SK-N-MC (cell line): ENCODE measurements around the gene CAPG.

Experiments used
- DNase-seq: peaks from one replicate; pipeline ENCODE4 v3.0.0-alpha.2; 2011; ENCODE audit warnings: low read depth, low spot score
- H3K27ac ChIP-seq: fragments of 200-600 bp; sonication (generic); 2 replicates; pipeline ENCODE4 v1.5.1; 2016; ENCODE audit warnings: mixed run types
- H3K36me3 ChIP-seq: fragments of 200-600 bp; sonication (generic); 2 replicates; pipeline ENCODE4 v1.6.1; 2017; ENCODE audit warnings: antibody characterized with exemption, low read length, mixed read lengths; ENCODE audit not compliant: insufficient read depth
- H3K4me3 ChIP-seq: fragments of 200-600 bp; sonication (generic); 2 replicates; pipeline ENCODE4 v1.5.1; 2016
- H3K9ac ChIP-seq: fragments of 200-600 bp; sonication (generic); 2 replicates; pipeline ENCODE4 v1.8.0; 2017; ENCODE audit warnings: mixed run types, mixed read lengths; ENCODE audit not compliant: insufficient read length
- H3K9me3 ChIP-seq: fragments of 200-600 bp; sonication (generic); 2 replicates; pipeline ENCODE4 v1.6.1; 2017; ENCODE audit warnings: low read depth, mild to moderate bottlenecking, antibody characterized with exemption, low read length, moderate library complexity, mixed read lengths
- EZH2 ChIP-seq: fragments of 200-600 bp; sonication (generic); IDR thresholded peaks from one replicate; pipeline ENCODE4 v1.6.1; 2017; ENCODE audit warnings: antibody characterized with exemption
- FOXP2 ChIP-seq: optimal IDR thresholded peaks from 2 replicates; pipeline ENCODE3; 2011; ENCODE audit warnings: mild to moderate bottlenecking, moderate library complexity; ENCODE audit not compliant: insufficient read depth; ENCODE audit errors: extremely low read length, control extremely low read depth
- POLR2AphosphoS5 ChIP-seq: IDR thresholded peaks from 2 replicates; pipeline ENCODE4 v1.6.1; 2012; ENCODE audit warnings: mild to moderate bottlenecking, low read depth, low read length, borderline replicate concordance

CAPG gene

DNA sequence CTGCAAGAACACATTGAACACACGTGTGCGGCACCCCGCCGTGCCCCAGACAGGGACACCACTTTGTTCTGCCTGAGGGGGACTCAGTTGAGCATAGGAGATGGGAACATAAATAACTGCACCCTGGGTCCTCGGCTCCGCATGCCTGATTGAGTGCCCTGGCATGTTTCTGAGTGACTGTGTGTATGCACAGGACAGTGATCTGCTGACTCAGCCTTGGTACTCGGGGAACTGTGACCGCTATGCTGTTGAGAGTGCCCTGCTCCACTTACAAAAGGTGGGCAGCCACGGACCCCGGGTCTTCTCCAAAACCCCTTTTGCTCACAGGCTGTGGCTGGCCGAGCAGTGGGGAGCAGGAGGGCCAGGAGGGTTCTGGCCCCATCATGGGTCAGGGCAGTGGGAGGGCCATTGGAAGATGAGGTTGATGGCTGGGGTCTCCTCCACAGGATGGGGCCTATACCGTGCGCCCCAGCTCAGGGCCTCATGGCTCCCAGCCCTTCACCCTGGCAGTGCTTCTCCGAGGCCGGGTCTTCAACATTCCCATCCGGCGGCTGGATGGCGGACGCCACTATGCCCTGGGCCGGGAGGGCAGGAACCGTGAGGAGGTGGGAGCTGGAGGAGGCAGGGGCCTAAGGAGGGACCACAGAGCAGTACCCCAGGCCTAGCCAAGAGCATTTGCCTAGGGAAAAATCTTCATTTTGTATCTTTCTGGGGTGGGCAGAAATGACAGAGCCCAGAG is 25.2 kb upstream of the CAPG start:
- Histone ChIP-seq H3K9ac (no peak overlapping the region), H3K36me3 (no peaks in the 10 kb centered on the region), H3K9me3 (no peaks in the 10 kb centered on the region), H3K27ac (peak overlapping the region; percentile 5; the same call in 1 of the 2 replicates), H3K4me3 (no peak overlapping the region)
- DNase-seq = no peak
- TF ChIP-seq EZH2 (no peak), POLR2AphosphoS5 (no peak), FOXP2 (no peak)

DNA sequence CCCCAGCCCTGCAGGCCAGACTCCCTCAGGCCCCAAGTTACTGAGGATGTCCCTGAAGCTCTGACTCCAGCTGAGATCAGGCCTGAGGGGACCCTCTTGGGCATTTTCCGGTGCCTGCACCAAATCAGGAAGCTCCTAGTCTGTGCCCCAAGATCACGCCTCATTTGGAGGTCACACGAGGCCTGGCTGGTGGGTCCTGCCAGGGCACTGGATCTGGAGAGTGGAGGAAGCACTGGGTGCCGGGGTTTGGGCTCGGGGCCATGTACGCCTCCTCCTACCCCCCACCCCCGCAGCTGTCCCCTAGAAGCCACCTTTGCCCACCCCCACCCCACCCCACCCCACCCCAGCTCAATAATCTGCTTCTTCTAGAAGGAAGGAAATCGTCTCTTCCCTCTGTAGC is 24.5 kb upstream of the CAPG start:
- Histone ChIP-seq H3K27ac (peak overlapping the region; percentile 46; the same call in 1 of the 2 replicates), H3K9me3 (no peaks in the 10 kb centered on the region), H3K9ac (no peak overlapping the region), H3K36me3 (no peaks in the 10 kb centered on the region), H3K4me3 (no peak overlapping the region)
- no peak for DNase-seq
- no peak for TF ChIP-seq FOXP2
- TF ChIP-seq POLR2AphosphoS5 = no peak
- no peak for TF ChIP-seq EZH2

DNA sequence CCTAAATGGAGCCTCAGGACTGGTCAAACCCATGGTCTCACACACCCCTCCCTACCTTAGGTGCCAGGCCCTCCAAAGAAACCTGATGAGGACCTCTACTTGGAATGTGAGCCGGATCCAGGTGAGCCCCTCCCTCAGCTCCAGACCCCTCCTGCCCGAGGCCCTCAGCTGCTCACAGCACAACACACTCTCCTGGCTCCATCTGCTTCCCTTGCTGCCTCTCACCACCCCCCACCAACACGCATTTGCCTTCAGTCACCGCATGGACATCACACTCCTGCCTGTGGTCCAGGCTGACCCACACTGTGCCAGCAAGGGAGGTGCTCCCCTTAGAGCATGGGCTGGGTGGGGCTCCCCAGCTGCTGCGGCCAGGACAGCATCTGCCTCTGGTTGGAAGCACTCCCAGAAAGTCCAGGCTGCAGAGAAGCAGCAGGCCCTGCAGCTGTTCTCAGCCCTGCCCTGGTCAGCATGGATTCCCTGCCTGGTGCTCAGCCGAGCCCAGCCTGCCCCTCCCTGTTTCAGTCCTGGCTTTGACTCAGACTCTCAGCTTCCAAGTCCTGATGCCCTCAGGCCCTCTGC is 23.4 kb upstream of the CAPG start:
- Histone ChIP-seq H3K9me3 (no peaks in the 10 kb centered on the region), H3K9ac (no peak overlapping the region), H3K27ac (no peak overlapping the region), H3K36me3 (no peaks in the 10 kb centered on the region), H3K4me3 (no peak overlapping the region)
- TF ChIP-seq FOXP2 (no peak), POLR2AphosphoS5 (no peak), EZH2 (no peak)
- DNase-seq = no peak

DNA sequence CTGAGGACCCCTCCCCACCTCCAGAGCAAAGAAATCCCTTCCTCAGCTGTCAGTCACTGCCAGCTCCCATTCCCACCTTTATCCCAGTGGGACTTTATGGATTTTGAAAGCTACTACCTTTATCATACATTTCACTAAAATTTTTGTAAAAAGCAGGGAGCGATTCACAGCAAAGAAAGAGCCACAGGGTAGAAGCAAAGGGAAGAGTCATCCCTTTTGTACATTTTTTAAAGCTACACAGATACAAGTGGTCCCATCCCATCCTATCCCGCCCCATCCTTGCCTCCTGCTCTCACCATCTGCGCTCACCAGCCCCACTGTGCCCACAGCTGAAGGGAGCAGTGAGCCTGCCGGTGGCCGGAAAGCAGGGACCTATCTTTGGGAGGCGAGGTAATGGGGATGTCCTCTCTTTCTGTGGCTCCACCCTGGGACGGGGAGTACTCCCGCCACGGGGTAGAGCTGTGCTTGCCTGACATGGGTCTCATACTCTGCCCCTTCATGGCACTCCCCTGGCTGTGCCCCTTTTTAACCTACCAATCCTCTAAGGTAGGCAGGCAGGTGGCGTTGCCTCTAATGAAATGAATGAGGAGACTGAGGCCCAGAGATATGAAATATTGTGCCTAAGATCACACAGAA is 21.5 kb upstream of the CAPG start:
- TF ChIP-seq EZH2 (no peak), FOXP2 (no peak), POLR2AphosphoS5 (no peak)
- H3K4me3 ChIP-seq = no peak overlapping the region
- no peak for DNase-seq
- no peaks in the 10 kb centered on the region for H3K9me3 ChIP-seq
- no peak overlapping the region for H3K9ac ChIP-seq
- H3K36me3 ChIP-seq = no peaks in the 10 kb centered on the region
- no peak overlapping the region for H3K27ac ChIP-seq

DNA sequence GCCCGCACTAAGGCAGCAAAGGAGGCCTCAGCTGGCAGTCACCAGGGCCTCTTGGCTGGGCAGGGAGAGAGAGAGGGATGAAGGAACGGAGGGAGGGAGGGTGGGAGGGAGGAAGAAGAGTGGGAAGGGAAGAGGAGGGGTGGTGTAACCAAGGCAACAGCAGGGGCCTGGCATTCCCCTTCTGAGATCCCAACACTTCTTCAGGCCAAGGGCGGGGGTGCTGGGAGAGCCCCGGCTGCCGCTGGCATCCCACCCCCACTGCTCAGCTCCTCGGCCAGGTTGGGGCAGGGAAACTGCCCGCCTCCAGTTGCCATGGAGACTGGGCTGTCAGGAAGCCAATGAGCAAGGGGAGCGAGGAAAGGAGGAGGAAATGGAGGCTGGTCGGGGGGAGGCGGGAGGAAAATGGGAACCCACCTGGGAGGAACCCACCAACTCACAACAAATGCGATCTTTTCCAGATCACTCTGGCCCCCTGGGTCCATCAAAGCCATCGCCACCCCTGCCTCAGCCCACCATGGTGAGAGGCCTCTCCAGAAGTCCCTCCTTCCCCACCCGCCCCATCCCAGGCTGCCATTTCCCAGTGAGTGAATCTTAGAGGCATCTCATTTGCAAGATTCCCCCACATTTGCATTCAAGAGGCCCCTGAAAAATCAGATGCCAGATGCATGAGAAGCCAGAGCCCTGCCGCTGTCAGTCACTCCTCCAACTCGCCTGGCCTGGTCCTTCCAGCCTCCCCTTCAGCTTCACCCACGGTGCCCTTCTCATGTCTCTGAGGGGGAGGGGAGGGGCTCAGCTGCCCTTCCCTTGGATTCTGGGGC is 20.8 kb upstream of the CAPG start:
- TF ChIP-seq FOXP2 (no peak), POLR2AphosphoS5 (no peak), EZH2 (no peak)
- H3K9me3 ChIP-seq = no peaks in the 10 kb centered on the region
- H3K27ac ChIP-seq = no peak overlapping the region
- no peak for DNase-seq
- no peaks in the 10 kb centered on the region for H3K36me3 ChIP-seq
- no peak overlapping the region for H3K9ac ChIP-seq
- no peak overlapping the region for H3K4me3 ChIP-seq

DNA sequence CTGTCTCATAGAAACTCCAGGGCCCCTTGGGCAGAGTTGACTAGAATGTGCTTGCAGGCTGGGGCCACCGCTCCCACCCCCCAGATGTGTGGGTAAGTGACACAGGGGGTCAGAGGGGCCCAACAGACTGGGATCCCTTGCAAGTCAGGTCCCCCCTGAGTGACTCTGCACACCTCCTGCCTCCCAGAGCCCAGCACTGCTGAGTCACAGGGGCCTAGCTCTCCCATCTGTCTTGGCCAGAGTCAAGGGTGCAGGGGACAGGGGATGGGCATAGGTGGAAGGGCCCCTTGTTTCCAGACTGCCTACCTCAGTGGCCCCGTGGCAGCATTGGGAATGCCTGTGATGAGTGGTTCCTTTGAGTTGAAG is 19.7 kb upstream of the CAPG start:
- no peak overlapping the region for H3K27ac ChIP-seq
- no peaks in the 10 kb centered on the region for H3K36me3 ChIP-seq
- H3K9ac ChIP-seq = no peak overlapping the region

DNA sequence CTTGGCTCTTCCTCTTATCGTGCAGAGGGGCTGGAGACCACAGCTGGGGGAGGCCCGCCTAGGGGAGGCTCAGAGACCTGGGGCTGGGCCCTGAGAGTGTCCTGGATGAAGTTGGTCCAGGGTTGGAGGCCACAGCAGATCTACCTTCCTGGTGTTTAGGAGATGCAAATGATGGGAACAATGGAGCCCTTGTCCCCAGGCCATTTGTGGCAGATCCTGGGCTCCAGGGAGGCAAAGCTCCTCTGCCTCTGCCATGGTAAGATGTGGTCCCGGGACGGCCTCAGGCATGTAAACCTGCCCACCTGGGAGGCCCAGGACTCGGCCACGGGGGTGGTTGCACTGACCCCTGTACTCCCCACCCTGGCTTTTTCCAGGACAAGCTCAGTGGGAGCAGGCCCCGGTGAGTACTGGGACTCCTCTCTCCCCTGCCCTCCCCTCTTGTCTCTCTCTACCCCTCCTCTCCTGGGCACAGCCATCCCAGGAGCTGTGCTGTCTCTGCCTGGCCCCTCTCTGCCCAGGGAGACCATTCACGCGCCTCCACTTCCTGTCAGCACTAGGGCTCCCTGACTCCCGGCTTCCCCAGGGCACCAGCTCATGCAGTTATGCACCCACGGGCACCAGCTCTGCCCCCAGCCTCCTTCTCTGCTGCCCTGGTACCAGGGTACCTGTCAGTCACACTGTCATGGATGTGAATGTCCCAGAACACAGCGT is 19.2 kb upstream of the CAPG start:
- Histone ChIP-seq H3K9me3 (no peaks in the 10 kb centered on the region), H3K4me3 (no peak overlapping the region), H3K36me3 (no peaks in the 10 kb centered on the region), H3K27ac (no peak overlapping the region), H3K9ac (no peak overlapping the region)
- DNase-seq = no peak
- TF ChIP-seq FOXP2 (no peak), EZH2 (no peak), POLR2AphosphoS5 (no peak)

More for the DNA sequence above, 19.7 kb upstream of the CAPG start:
- no peaks in the 10 kb centered on the region for H3K9me3 ChIP-seq
- no peak overlapping the region for H3K4me3 ChIP-seq
- no peak for DNase-seq
- TF ChIP-seq FOXP2 = no peak
